Amniotic epithelial cell (primary cell): ENCODE results near the gene IRF1.
A peak's percentile ranks its signal among the peaks of the same experiment; 100 is the strongest.

ENCODE experiments used
- DNase-seq: peaks from one replicate; pipeline ENCODE4 v3.0.0-alpha.2; 2010; ENCODE audit warnings: low read depth

Gene IRF1

GRCh38 chr5:132474131-132474723, 16.3 kb downstream of the IRF1 start:
- DNase-seq, result no peak

DNA sequence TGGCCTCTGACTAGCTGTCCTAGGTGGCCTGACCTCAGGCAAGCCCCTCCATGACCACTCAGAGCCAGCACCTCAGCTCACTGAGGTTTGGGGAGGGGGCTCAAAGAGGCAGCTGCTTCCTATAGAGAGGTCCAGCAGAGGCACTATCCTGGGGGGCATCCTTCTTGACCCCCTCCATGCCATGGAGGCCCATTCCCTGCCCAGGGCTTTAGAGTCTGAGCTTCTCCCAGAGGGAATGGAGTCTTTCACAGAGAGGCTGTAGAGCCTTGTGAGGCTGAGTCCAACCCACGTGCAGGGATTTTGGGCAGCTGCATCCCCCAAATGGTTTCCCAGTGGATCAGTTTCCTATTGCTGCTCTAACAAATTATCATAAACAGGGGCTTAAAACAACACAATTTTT, 16.9 kb downstream of the IRF1 start:
- no peak for DNase-seq

GRCh38 chr5:132473019-132473531, 17.5 kb downstream of the IRF1 start:
- no peak for DNase-seq

DNA sequence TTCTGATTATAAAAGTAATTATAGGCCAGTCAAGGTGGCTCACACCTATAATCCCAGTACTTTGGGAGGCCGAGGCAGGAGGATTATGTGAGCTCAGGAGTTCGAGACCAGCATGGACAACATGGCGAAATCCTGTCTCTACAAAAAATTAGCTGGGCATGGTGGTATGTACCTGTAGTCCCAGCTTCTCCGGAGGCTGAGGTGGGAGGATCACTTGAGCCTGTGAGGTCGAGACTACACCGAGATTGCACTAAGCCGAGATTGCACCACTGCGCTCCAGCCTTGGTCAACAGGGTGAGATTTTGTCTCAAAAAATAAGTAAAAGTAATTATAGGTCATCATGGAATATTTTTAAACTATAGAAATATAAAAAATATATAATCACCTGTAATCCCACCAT, 18.1 kb downstream of the IRF1 start:
- DNase-seq, result no peak

DNA sequence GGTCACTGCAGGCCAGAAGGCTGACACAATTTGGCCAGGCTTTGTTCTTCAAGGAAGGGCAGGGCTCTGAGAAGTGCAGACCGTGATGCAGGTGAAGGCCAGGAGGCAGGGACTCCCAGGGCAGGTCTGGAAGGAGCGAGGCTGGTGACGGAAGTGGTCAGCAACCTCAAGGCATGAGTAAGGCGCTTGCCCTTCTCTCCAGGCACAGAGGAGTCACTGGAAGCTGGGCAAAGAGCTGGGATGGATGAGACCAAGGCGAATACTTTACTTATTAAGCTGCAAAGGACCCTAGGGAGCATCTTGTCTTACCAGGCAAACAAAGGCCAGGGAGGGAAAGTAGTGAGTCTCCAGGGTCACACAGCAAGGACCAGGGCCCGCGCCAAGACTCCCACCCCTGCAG, 18.6 kb downstream of the IRF1 start:
- DNase-seq, result peak; percentile 45

DNA sequence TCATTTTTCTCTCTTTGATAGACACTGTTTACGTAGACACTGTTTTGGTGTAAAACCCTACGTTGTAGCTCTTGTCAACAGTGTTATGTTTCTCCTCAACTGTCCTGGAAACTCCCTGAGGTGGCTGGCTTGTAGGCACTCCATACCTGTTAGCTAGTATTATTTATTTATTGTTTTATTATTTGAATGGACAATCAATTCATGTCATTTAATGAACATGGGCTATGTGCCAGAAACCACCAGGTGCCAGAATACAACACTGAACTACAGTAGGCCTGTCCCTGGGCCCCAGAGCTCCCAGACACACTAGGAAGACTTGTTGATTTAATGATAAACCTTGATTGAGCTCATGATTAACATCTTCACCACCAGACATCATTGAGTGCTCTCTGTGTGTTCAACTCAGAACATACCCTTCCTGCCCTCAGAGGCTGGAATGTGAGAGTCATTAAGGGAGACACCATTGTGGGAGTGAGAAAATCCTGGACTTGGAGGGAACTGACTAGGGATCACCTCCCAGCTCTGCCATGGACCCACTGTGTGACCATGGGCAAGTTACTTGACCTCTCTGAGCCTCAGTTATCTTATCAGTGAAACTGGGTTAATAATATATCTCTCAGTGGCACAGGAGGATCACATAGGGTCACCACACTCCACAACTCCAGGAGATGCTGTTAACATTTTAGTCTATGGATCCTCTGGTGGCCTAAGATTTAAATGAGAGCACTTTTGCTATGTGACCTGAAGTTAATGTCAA, 19.2 kb downstream of the IRF1 start:
- no peak for DNase-seq

- DNase-seq, result no peak
These were observed 20.0 kb downstream of the IRF1 start for GRCh38 chr5:132470596-132470995.

DNA sequence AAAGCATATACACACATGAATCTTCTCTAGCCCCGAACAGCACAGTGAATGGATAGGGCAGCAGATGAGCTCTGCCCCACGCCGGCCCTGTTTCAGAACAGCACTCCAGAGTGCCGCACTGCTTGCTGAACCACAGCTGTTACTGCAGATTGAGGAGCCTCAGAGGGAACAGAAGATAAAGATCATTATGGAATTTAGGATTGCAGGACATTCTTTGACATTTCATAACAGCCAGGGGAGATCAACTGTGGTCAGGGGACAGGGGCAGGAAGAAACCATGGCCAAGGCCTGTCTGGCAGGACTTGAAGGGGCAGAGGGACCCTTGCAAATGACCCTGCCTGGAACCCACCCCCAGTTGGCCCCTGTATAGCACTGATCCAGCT, 20.6 kb downstream of the IRF1 start:
- DNase-seq, result peak; percentile 67

DNA sequence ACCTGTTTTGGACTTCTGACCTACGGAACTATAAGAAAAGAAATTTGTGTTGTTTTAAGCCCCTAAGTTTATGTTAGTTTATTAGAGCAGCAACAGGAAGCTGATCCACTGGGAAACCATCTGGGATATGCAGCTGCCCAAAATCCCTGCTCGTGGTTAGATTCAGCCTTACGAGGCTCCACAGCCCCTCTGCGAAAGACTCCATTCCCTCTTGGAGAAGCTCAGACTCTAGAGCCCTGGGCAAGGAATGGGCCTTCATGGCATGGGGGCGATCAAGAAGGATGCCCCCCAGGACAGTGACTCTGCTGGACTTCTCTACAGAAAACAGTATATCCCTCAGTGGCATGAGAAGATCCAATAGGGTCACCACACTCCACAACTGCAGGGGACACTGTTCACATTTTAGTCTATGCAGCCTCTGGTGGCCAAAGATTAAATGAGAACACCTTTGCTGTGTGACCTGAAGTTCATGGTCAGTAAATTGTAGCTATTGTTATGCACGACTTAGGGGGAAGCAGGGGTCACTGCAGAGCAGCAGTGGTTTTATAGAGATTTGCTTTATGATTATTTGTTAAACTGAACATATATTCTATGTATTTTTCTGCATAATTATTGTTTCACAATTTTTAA, 21.1 kb downstream of the IRF1 start:
- DNase-seq, result no peak

DNA sequence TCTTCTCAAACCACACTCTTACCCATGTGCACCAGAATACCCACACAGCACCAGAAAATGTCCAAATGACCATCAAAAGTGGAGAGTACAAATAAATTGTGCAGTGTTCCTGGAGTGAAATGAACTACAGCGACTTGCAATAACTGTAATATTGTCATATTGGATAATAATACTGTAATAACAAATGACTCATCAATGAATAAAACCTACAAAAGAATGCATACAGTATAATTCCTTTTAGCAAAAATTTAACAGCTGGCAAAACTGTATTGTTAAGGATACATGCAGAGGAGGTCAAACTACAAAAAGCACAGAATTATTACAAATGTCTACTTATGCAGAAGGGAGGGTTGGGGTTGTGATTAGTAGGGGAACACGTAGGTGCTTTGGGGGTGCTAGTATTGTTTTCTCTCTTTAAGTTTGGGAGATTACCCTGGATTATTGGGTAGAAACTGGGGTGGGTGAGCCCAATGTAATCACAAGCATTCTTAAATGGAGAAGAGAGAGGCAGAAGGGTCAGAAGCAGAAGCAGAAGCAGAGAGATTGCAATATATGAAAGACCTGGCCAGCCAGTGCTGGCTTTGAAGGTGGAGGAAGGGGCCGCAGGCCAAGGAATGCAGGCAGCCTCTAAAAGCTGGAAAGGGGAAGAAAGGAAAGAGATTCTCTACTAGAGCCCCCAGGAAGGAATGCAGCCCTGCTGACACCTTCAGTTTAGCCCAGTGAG, 21.8 kb downstream of the IRF1 start:
- no peak for DNase-seq

DNA sequence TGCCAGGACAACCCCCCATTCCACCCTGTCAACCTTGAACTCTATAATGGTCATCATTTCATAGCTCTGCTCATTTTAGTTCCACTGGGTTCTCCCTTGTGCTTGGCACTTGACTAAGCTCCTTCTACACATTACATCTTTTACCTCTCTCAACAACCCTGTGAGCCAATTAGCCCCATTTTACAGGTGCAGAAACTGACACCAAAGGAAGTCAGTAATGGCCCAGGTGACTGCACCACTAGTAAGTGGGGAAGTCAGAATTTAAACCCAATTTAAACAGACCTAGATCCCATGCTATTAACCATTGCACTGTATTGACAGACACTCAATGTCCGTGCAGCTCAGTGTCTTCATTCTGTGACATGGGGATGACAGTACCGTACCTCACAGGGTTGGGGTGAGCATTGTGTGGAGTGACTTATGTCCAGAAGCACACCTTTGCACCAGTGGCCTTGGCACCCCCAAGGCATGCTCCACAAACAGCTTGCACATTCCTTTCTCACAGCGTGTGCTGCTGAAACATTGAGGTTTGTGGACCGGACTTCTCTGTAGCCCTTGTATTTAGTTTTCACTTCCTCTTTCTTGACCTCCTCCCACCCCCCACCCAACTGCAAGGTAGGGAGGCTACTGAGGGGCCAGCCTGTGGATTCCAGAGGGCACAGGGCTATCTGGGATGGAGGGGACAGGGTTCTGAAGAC, 23.1 kb downstream of the IRF1 start:
- peak; percentile 30 for DNase-seq

GRCh38 chr5:132466433-132467286, 23.9 kb downstream of the IRF1 start:
- DNase-seq, result peak; percentile 87

GRCh38 chr5:132465059-132465707, 25.4 kb downstream of the IRF1 start:
- DNase-seq, result no peak

DNA sequence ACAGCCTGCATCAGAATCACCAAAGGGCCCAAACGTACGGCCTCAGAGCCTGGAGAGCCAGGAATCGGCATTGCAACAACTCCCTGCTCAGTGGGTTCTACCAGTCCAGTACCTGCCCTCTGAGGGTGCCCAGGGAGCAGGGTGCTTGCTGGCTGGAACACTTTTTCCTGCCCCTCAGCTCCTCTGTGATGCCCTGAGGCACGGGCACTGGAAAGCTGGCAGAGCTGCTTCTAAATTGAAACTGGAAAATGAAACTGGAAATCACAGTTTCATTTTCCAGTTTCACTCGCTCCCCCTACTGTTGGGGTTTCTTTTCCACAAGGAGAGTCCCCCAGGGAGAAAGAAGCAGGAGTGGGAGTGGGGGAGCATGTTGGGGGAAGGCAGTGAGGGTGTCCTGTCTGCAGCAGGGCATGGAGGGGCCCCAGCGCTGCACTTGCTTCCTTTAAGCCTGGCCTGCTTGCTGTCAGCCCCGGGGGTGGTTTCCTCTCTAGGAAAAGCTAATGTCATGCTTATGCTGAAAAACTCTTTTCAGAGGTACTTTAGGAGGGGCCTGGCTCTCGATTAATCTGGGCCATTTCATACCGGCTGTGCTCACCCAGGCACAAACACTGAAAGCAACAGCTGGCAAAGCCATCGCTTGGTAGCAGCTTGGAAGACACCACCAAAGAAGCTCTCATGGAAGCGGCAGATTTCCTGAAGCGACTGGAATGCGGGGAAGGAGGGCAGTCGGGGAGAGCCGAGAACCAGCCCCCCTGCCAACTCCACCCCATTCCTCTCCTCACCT, 26.2 kb downstream of the IRF1 start:
- DNase-seq, result no peak

DNA sequence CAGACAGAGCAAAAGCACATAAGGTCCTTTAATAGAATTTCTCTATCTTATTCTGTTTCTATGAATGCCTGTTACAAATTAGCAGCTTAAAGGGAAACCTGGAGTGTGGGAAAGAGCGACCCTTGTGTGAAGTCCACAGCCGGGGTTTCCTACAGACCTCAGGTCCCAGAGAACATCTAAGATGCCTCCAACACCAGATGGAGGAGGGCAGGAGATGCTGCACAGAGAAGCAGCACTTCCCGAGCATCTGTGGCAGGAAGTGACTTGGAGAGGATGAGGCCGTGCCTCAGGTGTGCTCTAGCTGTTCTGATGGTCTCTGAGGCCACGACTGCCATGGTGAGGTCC, 26.8 kb downstream of the IRF1 start:
- DNase-seq, result no peak

GRCh38 chr5:132462856-132463745, 27.5 kb downstream of the IRF1 start:
- no peak for DNase-seq

DNA sequence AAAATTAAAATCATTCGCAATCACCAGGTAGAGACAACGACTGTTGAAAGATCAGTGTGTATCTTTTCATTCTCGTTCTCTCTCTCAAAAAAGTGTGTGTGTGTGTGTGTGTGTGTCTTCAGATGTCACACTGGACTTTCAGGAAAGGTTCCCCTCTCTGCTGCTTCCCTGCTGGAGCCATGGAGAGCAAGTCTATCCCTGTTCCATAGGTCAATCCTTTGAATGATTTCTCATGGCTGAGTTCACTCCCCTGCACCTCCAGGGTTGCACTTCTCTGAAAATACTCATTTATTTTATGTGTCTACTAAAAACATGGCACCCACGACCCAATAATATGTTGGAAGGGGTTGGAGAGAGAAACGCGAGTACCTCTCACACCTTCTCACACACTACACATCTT, 28.2 kb downstream of the IRF1 start:
- DNase-seq, result no peak

GRCh38 chr5:132461569-132462070, 29.0 kb downstream of the IRF1 start:
- DNase-seq, result no peak
